Limb (tissue), 2 donors: ENCODE data around the gene AGMAT.
A peak's percentile ranks its signal among the peaks of the same experiment; 100 is the strongest.

ENCODE experiments used
- DNase-seq, 2 donors: peaks; one replicate each; pipeline ENCODE4 v3.0.0-alpha.2; 2016; ENCODE audit errors: extremely low spot score in 2 of 2

AGMAT gene

GRCh38 chr1:15584489-15585363, at the start of gene AGMAT:
Gene AGMAT, minus strand, starts transcription at chr1:15585051. Its CDS starts 84 bp downstream, at chr1:15584967.
- peak in 1 of 2 donors; percentile 64 for DNase-seq

GRCh38 chr1:15633756-15634420, 49.0 kb upstream of the AGMAT start:
- no peak for DNase-seq

- no peak for DNase-seq
These were observed 43.2 kb upstream of the AGMAT start for GRCh38 chr1:15628003-15628402.

- DNase-seq, result no peak
These were observed 42.6 kb upstream of the AGMAT start for GRCh38 chr1:15627343-15627988.

GRCh38 chr1:15626269-15626950, 41.6 kb upstream of the AGMAT start:
- DNase-seq, result no peak

- no peak for DNase-seq
These were observed 40.4 kb upstream of the AGMAT start for GRCh38 chr1:15625056-15625917.

- no peak for DNase-seq
These were observed 39.4 kb upstream of the AGMAT start for GRCh38 chr1:15624133-15624714.

GRCh38 chr1:15623435-15623834, 38.6 kb upstream of the AGMAT start:
- DNase-seq, result no peak

- DNase-seq, result no peak
These were observed 38.0 kb upstream of the AGMAT start for GRCh38 chr1:15622712-15623373.

GRCh38 chr1:15621975-15622374, 37.1 kb upstream of the AGMAT start:
- no peak for DNase-seq

- no peak for DNase-seq
These were observed 36.2 kb upstream of the AGMAT start for GRCh38 chr1:15620902-15621682.

GRCh38 chr1:15620155-15620545, 35.3 kb upstream of the AGMAT start:
- DNase-seq, result no peak

- no peak for DNase-seq
These were observed 34.0 kb upstream of the AGMAT start for GRCh38 chr1:15618655-15619525.

GRCh38 chr1:15618077-15618654, 33.3 kb upstream of the AGMAT start:
- DNase-seq, result no peak

GRCh38 chr1:15617173-15618076, 32.6 kb upstream of the AGMAT start, which contains the start of gene DDI2:
Gene DDI2, plus strand, starts transcription at chr1:15617458. Its CDS starts 213 bp downstream, at chr1:15617671.
- peak; percentile 98 for DNase-seq

- no peak for DNase-seq
These were observed 31.7 kb upstream of the AGMAT start for GRCh38 chr1:15616373-15617172.
